GM10266 (cell line): Measurements from ENCODE around the gene CALML6.

Experiments
- DNase-seq: peaks from one replicate; pipeline ENCODE4 v3.0.0; 2012; ENCODE audit errors: extremely low spot score
- TF ChIP-seq, protein P1 (sequence below): IDR thresholded peaks from 2 replicates; pipeline ENCODE4 v1.5.1; 2012; ENCODE audit warnings: mild to moderate bottlenecking, low read depth; ENCODE audit not compliant: control insufficient read depth, insufficient read depth; ENCODE audit errors: missing control alignments

The CALML6 gene

DNA sequence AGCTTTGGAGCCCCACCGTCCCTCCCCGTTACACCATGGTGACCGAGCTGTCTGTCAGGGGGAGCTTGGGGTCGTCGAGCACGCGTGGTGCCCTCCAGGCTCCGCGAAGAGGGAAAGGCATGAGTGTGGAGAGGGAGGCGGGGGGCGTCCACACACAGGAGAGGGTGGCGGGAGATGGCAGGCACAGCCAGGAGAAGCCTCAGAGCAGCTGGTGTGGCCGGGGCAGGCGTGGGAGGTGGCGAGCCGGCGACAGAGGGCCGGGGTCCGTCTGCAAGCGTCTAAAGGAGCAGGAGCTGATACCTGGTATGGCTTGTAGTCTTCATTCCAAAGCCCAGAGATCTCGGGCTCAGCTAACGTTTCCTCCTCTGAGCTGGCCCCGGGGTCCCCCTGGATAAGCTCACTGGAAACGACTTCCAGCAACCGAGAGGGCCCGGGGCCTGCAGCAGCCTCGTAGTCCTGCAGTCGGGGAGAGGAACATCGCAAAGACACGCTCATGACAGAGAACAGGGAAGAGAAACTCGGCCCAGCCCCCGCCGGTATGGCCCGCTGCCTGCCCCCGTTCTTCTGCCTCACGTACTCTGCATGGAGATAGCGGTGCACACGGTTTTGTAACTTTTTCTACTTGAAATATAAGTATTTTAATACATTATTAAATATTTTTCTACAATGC, 51.1 kb downstream of the CALML6 start:
- TF ChIP-seq, protein P1, sequence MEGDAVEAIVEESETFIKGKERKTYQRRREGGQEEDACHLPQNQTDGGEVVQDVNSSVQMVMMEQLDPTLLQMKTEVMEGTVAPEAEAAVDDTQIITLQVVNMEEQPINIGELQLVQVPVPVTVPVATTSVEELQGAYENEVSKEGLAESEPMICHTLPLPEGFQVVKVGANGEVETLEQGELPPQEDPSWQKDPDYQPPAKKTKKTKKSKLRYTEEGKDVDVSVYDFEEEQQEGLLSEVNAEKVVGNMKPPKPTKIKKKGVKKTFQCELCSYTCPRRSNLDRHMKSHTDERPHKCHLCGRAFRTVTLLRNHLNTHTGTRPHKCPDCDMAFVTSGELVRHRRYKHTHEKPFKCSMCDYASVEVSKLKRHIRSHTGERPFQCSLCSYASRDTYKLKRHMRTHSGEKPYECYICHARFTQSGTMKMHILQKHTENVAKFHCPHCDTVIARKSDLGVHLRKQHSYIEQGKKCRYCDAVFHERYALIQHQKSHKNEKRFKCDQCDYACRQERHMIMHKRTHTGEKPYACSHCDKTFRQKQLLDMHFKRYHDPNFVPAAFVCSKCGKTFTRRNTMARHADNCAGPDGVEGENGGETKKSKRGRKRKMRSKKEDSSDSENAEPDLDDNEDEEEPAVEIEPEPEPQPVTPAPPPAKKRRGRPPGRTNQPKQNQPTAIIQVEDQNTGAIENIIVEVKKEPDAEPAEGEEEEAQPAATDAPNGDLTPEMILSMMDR = no peak
- DNase-seq = no peak
